ENCODE results near the gene ZMIZ1. TPM values are rescaled to one million over a fixed set of nuclear protein-coding genes. Genes with fewer than 3 reads are reported as not detected.

Gene ZMIZ1
- total RNA-seq, 2 donors from 2014 or later = 30.0 to 34.0 TPM

DNA sequence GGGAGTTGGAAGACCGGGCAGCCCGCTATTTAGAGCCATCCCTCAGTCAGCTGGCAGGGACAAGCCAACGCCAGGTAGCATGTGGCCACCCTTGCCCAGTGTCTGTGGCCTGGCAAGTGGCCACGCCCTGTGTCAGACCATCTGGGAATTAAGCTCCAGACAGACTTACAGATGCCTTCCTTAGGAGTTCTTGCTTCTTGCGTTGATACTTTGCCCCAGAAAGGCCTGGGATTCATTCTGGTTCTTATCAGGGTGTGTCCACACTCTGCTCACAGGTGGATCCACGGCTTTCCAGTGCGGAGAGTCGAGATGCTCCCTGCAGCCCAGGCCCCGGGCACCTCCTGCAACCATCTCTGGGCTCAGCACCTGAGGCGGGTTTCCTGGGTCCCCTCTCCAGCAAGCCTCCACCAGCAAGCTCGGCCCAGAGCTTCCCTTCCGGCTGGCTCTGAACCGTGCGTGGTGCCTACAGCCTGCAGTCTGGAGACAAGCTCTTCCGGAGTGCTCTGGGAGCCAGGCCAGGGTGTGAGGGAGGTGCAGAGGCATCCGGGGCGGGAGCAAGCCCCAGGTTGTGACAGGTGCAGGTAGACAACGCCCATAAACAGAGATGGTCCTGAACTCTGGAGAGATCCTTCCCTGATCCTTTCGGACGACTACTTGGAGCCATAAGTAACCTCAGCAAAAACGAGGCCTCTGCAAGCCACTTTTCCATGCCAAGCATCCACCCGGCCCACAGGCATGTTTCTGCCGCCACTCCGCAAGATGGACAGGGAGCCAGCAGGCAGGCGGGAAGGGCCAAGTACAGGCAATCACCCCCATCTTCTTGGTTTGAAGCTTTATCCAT, 246.2 kb downstream of the ZMIZ1 start:
- Mint-ChIP-seq H3K27me3 (no peaks in the 10 kb centered on the region), H3K4me3 (no peak overlapping the region), H3K27ac (peak overlapping the region; percentile 19), H3K36me3 (ENCODE audit: low read depth) (no peaks in the 10 kb centered on the region), H3K4me1 (peaks cover 39% of the 10 kb centered on the region)
- DNase-seq = no peak
- H3K9me3 ChIP-seq (ENCODE audit: control insufficient read depth, low read length, poor library complexity, severe bottlenecking) = no peaks in the 10 kb centered on the region
- no peak for ATAC-seq

DNA sequence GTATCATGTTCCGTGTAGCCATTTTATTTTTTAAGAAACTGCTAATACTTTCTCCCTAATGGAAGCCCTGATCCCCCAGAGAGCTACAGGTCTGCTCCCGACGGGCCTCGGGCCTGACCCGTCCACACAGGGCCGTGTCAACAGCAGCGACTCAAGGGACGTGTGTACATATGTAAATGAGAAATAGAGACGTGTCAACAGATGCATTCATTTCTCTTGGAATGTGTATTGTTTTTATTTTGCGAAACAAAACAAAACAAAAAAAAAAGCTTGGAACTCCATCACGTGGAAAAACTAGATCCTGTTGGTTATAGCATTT, 246.8 kb downstream of the ZMIZ1 start:
- no peaks in the 10 kb centered on the region for H3K9me3 ChIP-seq (ENCODE audit: control insufficient read depth, low read length, poor library complexity, severe bottlenecking)
- Mint-ChIP-seq H3K27me3 (no peaks in the 10 kb centered on the region), H3K4me3 (no peak overlapping the region), H3K27ac (peak overlapping the region; percentile 19), H3K4me1 (peaks cover 44% of the 10 kb centered on the region), H3K36me3 (ENCODE audit: low read depth) (no peaks in the 10 kb centered on the region)
- DNase-seq (no peak), ATAC-seq (no peak)

DNA sequence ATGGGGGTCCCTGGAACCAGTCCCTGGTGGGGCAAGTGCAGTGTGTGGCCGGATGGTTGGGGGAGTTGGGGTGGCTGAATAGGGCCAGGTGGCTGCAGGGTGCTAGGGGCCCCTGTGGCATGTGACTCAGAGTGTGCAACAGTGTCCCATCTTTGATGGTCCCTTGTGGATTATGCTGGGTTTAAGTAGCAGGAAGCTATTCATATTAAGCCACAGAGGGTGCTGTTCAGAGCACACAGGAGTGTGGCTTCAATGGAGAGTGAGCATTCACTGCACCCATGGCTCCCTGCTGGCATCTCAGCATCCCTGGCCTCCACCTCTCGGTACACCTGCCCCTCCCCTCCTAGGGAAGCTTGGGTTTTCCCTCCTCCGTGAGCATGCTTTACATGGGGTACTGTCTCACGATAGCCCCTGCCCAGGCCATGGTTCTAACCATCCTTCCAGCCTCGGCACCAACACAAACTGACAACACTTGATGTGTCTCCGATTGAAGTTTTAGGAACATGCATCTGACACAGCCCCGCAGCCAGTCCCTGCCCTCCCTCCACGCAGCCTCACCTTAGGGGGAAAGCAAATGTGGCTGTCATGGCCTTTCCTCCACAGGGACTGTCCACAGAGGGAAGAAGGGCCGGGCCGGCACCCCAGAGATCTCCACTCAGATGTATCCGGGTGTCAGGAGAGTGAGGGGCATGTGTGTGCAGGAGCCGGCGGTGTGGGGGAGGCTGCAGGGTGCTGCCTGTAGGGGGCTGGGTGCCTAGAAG, 248.1 kb downstream of the ZMIZ1 start:
- Mint-ChIP-seq H3K4me3 (peak overlapping the region; percentile 84), H3K27ac (peak overlapping the region; percentile 96), H3K4me1 (peaks cover 50% of the 10 kb centered on the region), H3K27me3 (no peaks in the 10 kb centered on the region), H3K36me3 (ENCODE audit: low read depth) (no peaks in the 10 kb centered on the region)
- no peaks in the 10 kb centered on the region for H3K9me3 ChIP-seq (ENCODE audit: control insufficient read depth, low read length, poor library complexity, severe bottlenecking)
- no peak for DNase-seq
- peak; percentile 34 for ATAC-seq

DNA sequence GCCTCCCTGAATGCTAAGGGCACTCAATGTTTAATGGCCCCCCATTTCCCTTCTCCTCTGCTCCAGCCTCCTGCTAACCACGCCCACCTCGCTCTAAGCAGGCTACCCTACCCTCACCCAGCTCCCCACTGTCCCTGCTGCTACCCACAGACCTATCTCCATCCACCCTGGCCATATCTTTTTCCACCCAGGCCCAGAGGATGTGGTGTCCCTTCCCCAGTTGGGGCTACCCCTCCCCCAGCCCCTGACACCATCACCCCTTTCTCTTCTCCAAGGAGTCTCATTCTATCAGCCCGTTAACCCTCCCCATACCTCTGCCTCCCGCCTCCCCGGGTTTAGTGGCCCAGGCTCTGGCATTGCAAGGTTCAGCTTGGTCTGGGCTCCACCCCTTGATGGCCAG, 249.6 kb downstream of the ZMIZ1 start:
- no peak for DNase-seq

DNA sequence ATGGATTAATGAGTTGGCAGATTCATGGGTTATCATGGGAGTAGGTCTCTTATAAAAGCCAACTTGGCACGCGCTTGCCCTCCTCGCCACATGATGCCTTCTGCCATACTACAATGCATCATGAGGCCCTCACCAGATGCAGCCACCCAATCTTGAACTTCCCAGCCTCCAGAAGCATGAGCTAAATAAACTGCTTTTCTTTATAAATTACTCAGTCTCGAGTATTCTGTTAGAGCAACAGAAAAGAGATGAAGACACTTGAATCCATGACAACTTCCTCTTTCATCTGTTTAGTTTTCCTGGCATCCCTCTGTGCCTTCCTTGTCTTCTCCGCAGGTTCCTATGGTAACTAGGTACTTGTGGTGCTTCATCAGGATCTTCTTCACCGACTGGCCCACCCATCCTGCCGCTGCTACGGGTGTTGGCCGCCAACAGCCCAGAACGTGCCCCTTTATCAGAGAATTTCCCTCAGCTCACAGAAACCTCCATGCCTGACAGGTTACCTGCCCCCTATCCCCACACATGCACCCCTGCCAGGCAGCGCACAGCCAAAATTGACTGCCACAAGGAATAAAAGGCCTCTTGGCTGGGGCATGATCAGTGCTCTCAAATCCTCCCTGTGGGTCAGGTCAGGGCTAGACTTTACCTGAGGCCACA, 250.5 kb downstream of the ZMIZ1 start:
- no peaks in the 10 kb centered on the region for H3K9me3 ChIP-seq (ENCODE audit: control insufficient read depth, low read length, poor library complexity, severe bottlenecking)
- Mint-ChIP-seq H3K4me3 (peak overlapping the region; percentile 84), H3K4me1 (peaks cover 69% of the 10 kb centered on the region), H3K27ac (peak overlapping the region; percentile 96), H3K27me3 (no peaks in the 10 kb centered on the region), H3K36me3 (ENCODE audit: low read depth) (no peaks in the 10 kb centered on the region)
- no peak for ATAC-seq
- DNase-seq = no peak

More for the DNA sequence above, 249.6 kb downstream of the ZMIZ1 start:
- Mint-ChIP-seq H3K4me3 (peak overlapping the region; percentile 84), H3K27me3 (no peaks in the 10 kb centered on the region), H3K4me1 (peaks cover 62% of the 10 kb centered on the region), H3K36me3 (ENCODE audit: low read depth) (no peaks in the 10 kb centered on the region), H3K27ac (peak overlapping the region; percentile 96)
- ATAC-seq = no peak
- no peaks in the 10 kb centered on the region for H3K9me3 ChIP-seq (ENCODE audit: control insufficient read depth, low read length, poor library complexity, severe bottlenecking)

DNA sequence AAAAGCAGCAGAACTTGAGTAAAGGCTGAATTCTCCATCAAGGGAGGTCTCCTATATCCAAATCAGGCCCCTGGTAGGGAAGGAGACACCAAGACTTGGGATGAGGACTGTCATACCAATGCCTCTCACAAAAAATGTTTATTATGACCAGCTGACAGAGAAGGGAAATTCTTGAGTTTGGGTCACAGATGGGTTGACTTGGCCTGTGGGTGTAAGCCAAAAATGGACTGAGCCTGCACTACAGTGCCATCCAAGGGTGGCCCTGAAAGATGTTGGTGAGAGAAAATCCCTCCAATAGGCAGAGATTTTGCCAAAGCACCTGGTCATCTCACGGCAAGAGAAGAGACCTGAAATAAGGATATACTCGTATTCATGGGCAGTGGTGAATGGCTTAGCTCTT, 251.6 kb downstream of the ZMIZ1 start:
- H3K9me3 ChIP-seq (ENCODE audit: control insufficient read depth, low read length, poor library complexity, severe bottlenecking) = no peaks in the 10 kb centered on the region
- H3K27ac Mint-ChIP-seq = peak overlapping the region; percentile 96
- no peak for DNase-seq
- H3K4me1 Mint-ChIP-seq = peaks cover 72% of the 10 kb centered on the region
- no peak for ATAC-seq
- H3K36me3 Mint-ChIP-seq (ENCODE audit: low read depth) = no peaks in the 10 kb centered on the region
- H3K4me3 Mint-ChIP-seq = no peak overlapping the region
- no peaks in the 10 kb centered on the region for H3K27me3 Mint-ChIP-seq

DNA sequence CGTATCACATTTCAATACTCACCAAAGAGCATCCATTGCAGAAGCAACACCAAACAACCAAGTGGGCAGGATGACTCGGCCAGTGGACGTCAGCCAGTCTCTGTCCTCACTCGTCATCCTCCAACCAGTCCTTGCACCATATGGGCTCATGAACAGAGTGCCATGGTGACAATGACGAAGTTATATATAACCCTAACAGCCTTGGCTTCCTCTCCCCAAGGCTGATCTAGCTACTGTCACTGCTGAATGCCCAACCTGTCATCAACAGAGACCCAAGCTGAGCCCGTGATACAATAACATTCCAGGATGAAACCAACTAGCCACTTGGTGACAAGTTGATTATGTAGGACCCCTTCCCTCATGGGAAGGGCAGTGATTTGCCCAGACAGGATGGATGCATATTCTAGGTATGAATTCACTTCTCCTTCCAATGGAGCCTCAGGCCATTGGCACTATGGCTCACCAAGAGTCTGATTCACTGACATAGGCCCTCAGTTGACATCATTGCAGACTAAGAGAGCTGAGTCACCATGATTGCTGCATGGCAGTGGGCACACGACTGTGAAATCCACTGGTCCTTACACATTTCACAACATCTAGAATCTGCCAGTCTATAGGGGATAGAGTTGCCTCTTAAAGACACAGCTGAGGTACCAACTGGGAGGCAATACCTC, 252.2 kb downstream of the ZMIZ1 start:
- H3K36me3 Mint-ChIP-seq (ENCODE audit: low read depth) = no peaks in the 10 kb centered on the region
- H3K9me3 ChIP-seq (ENCODE audit: control insufficient read depth, low read length, poor library complexity, severe bottlenecking) = no peaks in the 10 kb centered on the region
- no peak overlapping the region for H3K4me3 Mint-ChIP-seq
- no peaks in the 10 kb centered on the region for H3K27me3 Mint-ChIP-seq
- peak overlapping the region; percentile 96 for H3K27ac Mint-ChIP-seq
- ATAC-seq = no peak
- H3K4me1 Mint-ChIP-seq = peaks cover 70% of the 10 kb centered on the region
- no peak for DNase-seq

DNA sequence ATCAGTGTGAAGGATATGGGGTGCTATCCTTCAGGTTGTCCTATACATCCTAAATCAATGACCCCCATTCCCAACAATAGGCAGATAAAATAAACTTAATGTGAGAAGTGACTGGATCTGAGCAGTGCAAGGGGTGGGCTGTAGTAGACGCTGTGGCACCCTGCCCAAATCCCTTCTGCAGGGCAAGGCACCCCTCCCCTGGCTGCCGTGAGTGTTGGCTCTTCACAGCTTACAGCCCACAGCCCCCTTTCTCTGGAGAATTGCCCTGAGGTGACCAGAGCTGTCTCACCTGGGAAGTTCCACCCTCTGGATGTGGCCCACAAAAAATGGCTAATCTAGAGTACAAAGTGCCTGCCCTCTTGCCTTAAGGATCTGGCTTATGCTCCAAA, 252.7 kb downstream of the ZMIZ1 start:
- Mint-ChIP-seq H3K4me3 (no peak overlapping the region), H3K4me1 (peaks cover 68% of the 10 kb centered on the region), H3K36me3 (ENCODE audit: low read depth) (no peaks in the 10 kb centered on the region), H3K27ac (peak overlapping the region; percentile 97), H3K27me3 (no peaks in the 10 kb centered on the region)
- ATAC-seq = no peak
- DNase-seq = no peak
- H3K9me3 ChIP-seq (ENCODE audit: control insufficient read depth, low read length, poor library complexity, severe bottlenecking) = no peaks in the 10 kb centered on the region

DNA sequence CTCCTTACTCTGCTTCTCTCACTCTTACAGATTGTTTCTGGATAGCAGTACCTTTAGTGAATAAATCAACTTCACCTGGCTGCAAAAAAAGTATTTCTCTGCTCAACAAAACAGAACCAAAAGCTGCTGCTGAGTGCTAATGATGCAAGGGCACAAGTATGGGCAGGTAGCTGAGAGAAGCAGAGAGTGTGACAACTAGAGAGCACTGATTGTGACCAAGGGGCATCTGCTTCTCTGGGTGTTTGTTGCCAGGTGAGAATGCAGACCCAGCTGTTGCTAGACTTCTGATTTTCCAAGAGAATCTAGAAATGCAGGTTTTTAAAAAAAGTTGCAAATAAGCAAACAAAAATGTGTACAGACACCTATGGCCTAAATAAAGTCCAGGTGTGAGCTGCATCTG, 253.2 kb downstream of the ZMIZ1 start:
- peaks cover 64% of the 10 kb centered on the region for H3K4me1 Mint-ChIP-seq
- no peaks in the 10 kb centered on the region for H3K27me3 Mint-ChIP-seq
- DNase-seq (no peak), ATAC-seq (no peak)
- H3K9me3 ChIP-seq (ENCODE audit: control insufficient read depth, low read length, poor library complexity, severe bottlenecking) = no peaks in the 10 kb centered on the region
- H3K36me3 Mint-ChIP-seq (ENCODE audit: low read depth) = no peaks in the 10 kb centered on the region
- H3K4me3 Mint-ChIP-seq = no peak overlapping the region
- H3K27ac Mint-ChIP-seq = peak overlapping the region; percentile 97

DNA sequence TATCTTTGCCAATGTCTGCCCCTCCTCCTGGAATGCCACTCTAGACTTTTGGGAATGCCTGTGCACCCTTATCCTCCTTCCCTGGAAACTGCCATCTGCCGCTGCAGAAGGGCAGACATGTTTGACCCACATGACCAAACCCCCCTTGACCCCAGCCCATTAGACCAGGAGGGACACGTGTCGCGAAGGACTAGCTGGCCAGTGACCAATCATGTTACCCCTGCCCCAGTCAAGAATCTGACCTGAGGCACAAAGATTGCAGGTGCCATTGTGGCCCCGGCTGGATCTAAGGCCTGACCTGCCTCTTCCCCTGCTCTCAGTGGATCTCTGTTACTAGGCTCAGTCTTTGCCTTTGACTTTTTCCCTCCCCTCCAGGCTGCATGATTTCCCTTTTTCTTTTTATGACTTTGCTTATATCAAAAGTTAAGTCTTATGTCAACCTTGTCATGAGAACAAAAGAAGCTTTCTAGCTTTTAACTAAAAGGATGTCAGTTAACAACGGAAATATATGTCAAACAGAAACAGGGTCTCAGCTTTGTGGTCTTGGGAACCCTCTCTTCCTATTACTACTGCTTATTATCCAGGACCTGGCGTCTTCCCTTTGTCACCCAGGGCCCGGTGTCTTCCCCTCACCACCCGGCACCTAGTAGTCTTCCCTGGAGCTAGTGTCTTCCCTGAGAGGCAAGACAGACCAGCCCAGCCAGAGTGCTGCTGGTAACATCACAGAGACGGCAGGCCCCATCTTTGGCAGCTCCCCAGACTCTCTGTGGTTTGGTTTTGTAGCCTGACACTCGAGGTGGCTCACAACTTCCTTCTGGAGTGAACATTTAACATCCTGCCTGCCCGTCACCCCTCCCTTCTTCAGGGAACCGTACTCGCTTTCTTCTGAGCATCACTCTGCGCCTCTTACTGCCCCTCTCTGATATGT, 254.1 kb downstream of the ZMIZ1 start:
- ATAC-seq = peak; percentile 97
- H3K9me3 ChIP-seq (ENCODE audit: control insufficient read depth, low read length, poor library complexity, severe bottlenecking) = no peaks in the 10 kb centered on the region
- Mint-ChIP-seq H3K27me3 (no peaks in the 10 kb centered on the region), H3K27ac (peak overlapping the region; percentile 97), H3K4me3 (peak overlapping the region; percentile 91), H3K36me3 (ENCODE audit: low read depth) (no peaks in the 10 kb centered on the region), H3K4me1 (peaks cover 54% of the 10 kb centered on the region)
- DNase-seq = peak; percentile 33 to 69 (median 68)

DNA sequence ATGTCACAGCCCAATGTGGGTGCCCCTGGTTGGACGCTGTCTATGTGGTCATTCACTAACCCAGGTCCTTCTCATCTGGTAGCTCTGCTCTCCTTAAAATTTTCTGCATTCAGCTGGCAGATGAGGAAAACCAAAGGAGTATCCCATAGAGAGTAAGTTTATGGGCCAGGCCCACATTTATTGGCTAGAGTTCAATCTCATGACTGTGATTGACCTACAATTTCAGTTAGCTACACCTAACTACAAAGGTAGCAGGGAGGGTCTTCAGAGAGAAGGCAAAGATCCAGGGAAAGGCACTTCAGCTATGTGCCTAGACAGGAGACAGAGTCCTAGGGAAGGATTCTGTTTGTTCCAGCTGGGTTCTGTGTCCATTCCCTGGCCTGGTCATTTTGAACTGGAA, 254.8 kb downstream of the ZMIZ1 start:
- no peaks in the 10 kb centered on the region for H3K36me3 Mint-ChIP-seq (ENCODE audit: low read depth)
- DNase-seq (no peak), ATAC-seq (no peak)
- H3K9me3 ChIP-seq (ENCODE audit: control insufficient read depth, low read length, poor library complexity, severe bottlenecking) = no peaks in the 10 kb centered on the region
- H3K27me3 Mint-ChIP-seq = no peaks in the 10 kb centered on the region
- H3K4me3 Mint-ChIP-seq = peak overlapping the region; percentile 91
- peaks cover 49% of the 10 kb centered on the region for H3K4me1 Mint-ChIP-seq
- H3K27ac Mint-ChIP-seq = peak overlapping the region; percentile 97

DNA sequence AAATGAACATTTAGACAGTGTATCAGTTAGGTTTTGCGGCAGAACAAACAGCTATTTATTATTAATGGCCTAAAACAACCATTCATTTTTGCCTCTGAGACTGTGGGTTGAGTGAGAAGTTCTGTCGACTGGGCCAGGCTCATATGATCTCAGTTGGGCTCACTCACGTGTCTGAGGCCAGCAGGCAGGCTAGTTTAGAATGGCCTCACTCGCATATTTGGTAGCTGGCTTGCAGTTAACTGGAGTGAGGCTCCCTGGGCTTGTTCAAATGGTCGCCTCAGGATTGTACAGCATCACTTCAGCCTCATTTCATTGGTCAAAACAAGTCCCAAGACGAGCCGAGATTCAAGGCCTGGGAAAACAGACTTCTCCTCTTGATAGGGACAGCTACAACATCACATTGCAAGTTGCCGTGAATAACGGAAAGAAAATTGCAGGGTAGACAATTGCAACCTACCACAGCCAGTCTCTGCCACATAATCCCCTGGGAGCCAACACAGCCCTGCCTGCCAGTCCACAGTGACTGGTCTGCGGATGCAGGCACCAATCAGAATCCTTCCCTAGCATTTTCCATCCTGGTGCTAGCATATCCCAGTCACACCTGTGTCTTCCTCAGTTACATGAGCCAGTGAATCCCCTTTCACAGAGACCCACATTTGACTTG, 255.4 kb downstream of the ZMIZ1 start:
- no peak for DNase-seq
- H3K36me3 Mint-ChIP-seq (ENCODE audit: low read depth) = no peaks in the 10 kb centered on the region
- peaks cover 45% of the 10 kb centered on the region for H3K4me1 Mint-ChIP-seq
- H3K27me3 Mint-ChIP-seq = no peaks in the 10 kb centered on the region
- no peak overlapping the region for H3K4me3 Mint-ChIP-seq
- peak overlapping the region; percentile 97 for H3K27ac Mint-ChIP-seq
- no peak for ATAC-seq
- no peaks in the 10 kb centered on the region for H3K9me3 ChIP-seq (ENCODE audit: control insufficient read depth, low read length, poor library complexity, severe bottlenecking)

All from T-helper 17 cell (primary cell).